H9 (cell line): ENCODE data around the gene BPIFB3. TPM values are rescaled to one million over a fixed set of nuclear protein-coding genes. Genes with fewer than 3 reads are reported as not detected.

Experiments
- DNase-seq: peaks from one replicate; pipeline ENCODE4 v3.0.0-alpha.2; 2017
- H2AFZ ChIP-seq: one replicate; pipeline ENCODE4 v1.6.1; 2013; ENCODE audit warnings: mild to moderate bottlenecking, low read length, control low read depth, moderate library complexity
- H2AK5ac ChIP-seq: 2 replicates; pipeline ENCODE4 v1.6.1; 2013; ENCODE audit warnings: low read length, control low read depth, mixed read lengths; ENCODE audit not compliant: insufficient read length
- H2BK120ac ChIP-seq: one replicate; pipeline ENCODE4 v1.6.1; 2013; ENCODE audit warnings: low read depth, mild to moderate bottlenecking, low read length, control low read depth, inconsistent platforms; ENCODE audit not compliant: poor library complexity, severe bottlenecking
- H2BK12ac ChIP-seq: 2 replicates; pipeline ENCODE4 v1.6.1; 2013; ENCODE audit warnings: low read length, control low read depth, mixed read lengths, low read depth; ENCODE audit not compliant: insufficient read length
- H2BK15ac ChIP-seq: 2 replicates; pipeline ENCODE4 v1.6.1; 2013; ENCODE audit warnings: low read depth, low read length, control low read depth
- H2BK20ac ChIP-seq: one replicate; pipeline ENCODE4 v1.6.1; 2013; ENCODE audit warnings: low read depth, mild to moderate bottlenecking, low read length, control low read depth, inconsistent platforms; ENCODE audit not compliant: poor library complexity, severe bottlenecking
- H2BK5ac ChIP-seq: 2 replicates; pipeline ENCODE4 v1.6.1; 2013; ENCODE audit warnings: low read length, control low read depth, mixed read lengths; ENCODE audit not compliant: insufficient read length
- H3K14ac ChIP-seq: 2 replicates; pipeline ENCODE4 v1.6.1; 2013; ENCODE audit warnings: low read length, control low read depth; ENCODE audit not compliant: insufficient read depth
- H3K18ac ChIP-seq: 2 replicates; pipeline ENCODE4 v1.6.1; 2013; ENCODE audit warnings: low read depth, mild to moderate bottlenecking, mixed read lengths, low read length, control low read depth; ENCODE audit not compliant: insufficient read length
- H3K23ac ChIP-seq: 2 replicates; pipeline ENCODE4 v1.6.1; 2013; ENCODE audit warnings: low read length, control low read depth, mixed read lengths, low read depth; ENCODE audit not compliant: insufficient read length
- H3K23me2 ChIP-seq: 2 replicates; pipeline ENCODE4 v1.6.1; 2013; ENCODE audit warnings: low read depth, mild to moderate bottlenecking, mixed read lengths, low read length, control low read depth; ENCODE audit not compliant: insufficient read length, poor library complexity, severe bottlenecking
- H3K27ac ChIP-seq: 2 replicates; pipeline ENCODE4 v1.5.1; 2013; ENCODE audit warnings: low read length, control low read depth, mixed read lengths, low read depth; ENCODE audit not compliant: insufficient read length
- H3K27me3 ChIP-seq: 2 replicates; pipeline ENCODE4 v1.6.1; 2013; ENCODE audit warnings: low read length, control low read depth, inconsistent platforms; ENCODE audit not compliant: insufficient read depth
- H3K4ac ChIP-seq: 2 replicates; pipeline ENCODE4 v1.6.1; 2013; ENCODE audit warnings: low read depth, mild to moderate bottlenecking, control low read depth, inconsistent platforms, low read length, moderate library complexity
- H3K4me1 ChIP-seq: 2 replicates; pipeline ENCODE4 v1.6.1; 2013; ENCODE audit warnings: low read length, control low read depth, inconsistent platforms; ENCODE audit not compliant: insufficient read depth
- H3K4me2 ChIP-seq: 2 replicates; pipeline ENCODE4 v1.6.1; 2013; ENCODE audit warnings: low read length, control low read depth, mixed read lengths; ENCODE audit not compliant: insufficient read length, insufficient read depth
- H3K56ac ChIP-seq: 2 replicates; pipeline ENCODE4 v1.6.1; 2013; ENCODE audit warnings: low read depth, mild to moderate bottlenecking, mixed read lengths, low read length, control low read depth; ENCODE audit not compliant: insufficient read length
- H3K79me1 ChIP-seq: 2 replicates; pipeline ENCODE4 v1.6.1; 2013; ENCODE audit warnings: low read depth, mild to moderate bottlenecking, moderate library complexity, low read length, control low read depth, inconsistent platforms; ENCODE audit not compliant: insufficient read depth, poor library complexity, severe bottlenecking
- H3K79me2 ChIP-seq: 2 replicates; pipeline ENCODE4 v1.6.1; 2013; ENCODE audit warnings: low read length, control low read depth, inconsistent platforms; ENCODE audit not compliant: insufficient read depth
- H3K9ac ChIP-seq: 2 replicates; pipeline ENCODE4 v1.6.1; 2013; ENCODE audit warnings: low read length, control low read depth, mixed read lengths; ENCODE audit not compliant: insufficient read length; ENCODE audit errors: extremely low read depth
- H3K9me3 ChIP-seq: one replicate; pipeline ENCODE4 v1.6.1; 2013; ENCODE audit warnings: low read depth, low read length, inconsistent platforms; ENCODE audit not compliant: control insufficient read depth
- H3T11ph ChIP-seq: one replicate; pipeline ENCODE4 v1.6.1; 2013; ENCODE audit warnings: mild to moderate bottlenecking, low read length, control low read depth, inconsistent platforms
- H4K20me1 ChIP-seq: one replicate; pipeline ENCODE4 v1.6.1; 2013; ENCODE audit not compliant: control insufficient read depth, insufficient read length, insufficient read depth
- H4K5ac ChIP-seq: 2 replicates; pipeline ENCODE4 v1.6.1; 2013; ENCODE audit warnings: low read depth, mild to moderate bottlenecking, mixed read lengths, low read length, control low read depth; ENCODE audit not compliant: insufficient read length
- H4K8ac ChIP-seq: replicated peaks from 2 replicates; pipeline ENCODE4 v1.6.1; 2013; ENCODE audit warnings: low read length, control low read depth, mixed read lengths, low read depth; ENCODE audit not compliant: insufficient read length
- H4K91ac ChIP-seq: 2 replicates; pipeline ENCODE4 v1.6.1; 2013; ENCODE audit warnings: low read depth, mild to moderate bottlenecking, moderate library complexity, mixed read lengths, low read length, control low read depth; ENCODE audit not compliant: insufficient read length
- H3K27ac Mint-ChIP-seq, 3 experiments: 2 replicates in 2 of 3; 3 replicates in 1 of 3; pipeline ENCODE4 v1.8.0; 2020 to 2021; ENCODE audit warnings: mixed read lengths in 3 of 3, mild to moderate bottlenecking in 1 of 3, moderate library complexity in 1 of 3
- H3K27me3 Mint-ChIP-seq: 2 replicates; pipeline ENCODE4 v1.8.0; 2021; ENCODE audit warnings: low read depth, mild to moderate bottlenecking, moderate library complexity, mixed read lengths
- H3K36me3 Mint-ChIP-seq, 3 experiments: 2 replicates in 2 of 3; 3 replicates in 1 of 3; pipeline ENCODE4 v1.8.0; 2020 to 2021; ENCODE audit warnings: low read depth in 3 of 3, mixed read lengths in 3 of 3; ENCODE audit not compliant: insufficient read depth in 1 of 3
- H3K4me1 Mint-ChIP-seq, 2 experiments: 2 replicates each; pipeline ENCODE4 v1.8.0; 2020; ENCODE audit warnings: mixed read lengths in 2 of 2
- H3K4me3 Mint-ChIP-seq, 2 experiments: 2 replicates in 1 of 2; 3 replicates in 1 of 2; pipeline ENCODE4 v1.8.0; 2020 to 2021; ENCODE audit warnings: mild to moderate bottlenecking in 2 of 2, mixed read lengths in 2 of 2, moderate library complexity in 1 of 2
- H3K9me3 Mint-ChIP-seq, 2 experiments: 2 replicates in 1 of 2; 3 replicates in 1 of 2; pipeline ENCODE4 v1.8.0; 2020; ENCODE audit warnings: mild to moderate bottlenecking in 2 of 2, mixed read lengths in 2 of 2, moderate library complexity in 1 of 2
- CTCF ChIP-seq: fragments of 200-600 bp; sonication (generic); conservative IDR thresholded peaks from 3 replicates; pipeline ENCODE4 v1.8.0; 2021; ENCODE audit warnings: antibody characterized with exemption, mild to moderate bottlenecking
- WGBS: extraction: QIAGEN DNeasy Blood & Tissue Kit; methylation state at CpG from one replicate; pipeline ENCODE4 v1.1.7; 2013; ENCODE audit warnings: missing lambda C conversion rate, low lambda C conversion rate, mixed read lengths; ENCODE audit not compliant: insufficient read length; ENCODE audit errors: extremely low coverage; 5-methylcytosine and 5-hydroxymethylcytosine counted together
- total RNA-seq: library from RNA; stranded (reverse); gene quantifications from 2 replicates; pipeline ENCODE4 v1.2.1, GENCODE V29; 2021

The BPIFB3 gene
- total RNA-seq, 1 experiment from 2014 or later: not detected

GRCh38 chr20:33010674-33011449 lies 42.8 kb upstream of the BPIFB3 start:
- Histone ChIP-seq H2AK5ac (no peak overlapping the region), H2BK120ac (no peak overlapping the region), H4K5ac (no peak overlapping the region), H3K56ac (no peak overlapping the region), H3K14ac (no peak overlapping the region), H3K4me1 (no peaks in the 10 kb centered on the region), H3K27me3 (no peaks in the 10 kb centered on the region), H3K79me2 (no peaks in the 10 kb centered on the region), H2BK15ac (no peak overlapping the region), H3T11ph (no peak overlapping the region), H3K9me3 (no peaks in the 10 kb centered on the region), H3K27ac (no peak overlapping the region), H3K4ac (no peak overlapping the region), H2BK12ac (no peak overlapping the region), H3K23ac (no peak overlapping the region), H2BK20ac (no peak overlapping the region), H3K4me2 (no peak overlapping the region), H2AFZ (no peak overlapping the region), H2BK5ac (no peak overlapping the region), H3K23me2 (no peaks in the 10 kb centered on the region), H4K91ac (no peak overlapping the region), H4K8ac (no peak overlapping the region), H4K20me1 (no peaks in the 10 kb centered on the region), H3K79me1 (no peaks in the 10 kb centered on the region), H3K18ac (no peak overlapping the region), H3K9ac (no peak overlapping the region)
- no peaks in the 10 kb centered on the region for H3K36me3 Mint-ChIP-seq
- no peak overlapping the region for H3K27ac Mint-ChIP-seq
- no peak for TF ChIP-seq CTCF
- no peaks in the 10 kb centered on the region for H3K9me3 Mint-ChIP-seq
- H3K27me3 Mint-ChIP-seq: peaks cover 10% of the 10 kb centered on the region
- no peak for DNase-seq
- H3K4me1 Mint-ChIP-seq: peaks cover 20 to 23% of the 10 kb centered on the region in 2 experiments
- WGBS: no CpG with 5 or more reads among the region's 8 CpGs
- no peak overlapping the region for H3K4me3 Mint-ChIP-seq
